Smooth muscle cell of trachea (primary cell): ENCODE measurements around the gene ABCA8. TPM values are rescaled to one million over a fixed set of nuclear protein-coding genes. Genes with fewer than 3 reads are reported as not detected.

Experiments used
- total RNA-seq: library from RNA; depleted of rRNA; stranded (reverse); fragments of >200 nt; gene quantifications from 2 replicates; pipeline ENCODE4 v1.2.1, GENCODE V29; 2014

The ABCA8 gene, protein sequence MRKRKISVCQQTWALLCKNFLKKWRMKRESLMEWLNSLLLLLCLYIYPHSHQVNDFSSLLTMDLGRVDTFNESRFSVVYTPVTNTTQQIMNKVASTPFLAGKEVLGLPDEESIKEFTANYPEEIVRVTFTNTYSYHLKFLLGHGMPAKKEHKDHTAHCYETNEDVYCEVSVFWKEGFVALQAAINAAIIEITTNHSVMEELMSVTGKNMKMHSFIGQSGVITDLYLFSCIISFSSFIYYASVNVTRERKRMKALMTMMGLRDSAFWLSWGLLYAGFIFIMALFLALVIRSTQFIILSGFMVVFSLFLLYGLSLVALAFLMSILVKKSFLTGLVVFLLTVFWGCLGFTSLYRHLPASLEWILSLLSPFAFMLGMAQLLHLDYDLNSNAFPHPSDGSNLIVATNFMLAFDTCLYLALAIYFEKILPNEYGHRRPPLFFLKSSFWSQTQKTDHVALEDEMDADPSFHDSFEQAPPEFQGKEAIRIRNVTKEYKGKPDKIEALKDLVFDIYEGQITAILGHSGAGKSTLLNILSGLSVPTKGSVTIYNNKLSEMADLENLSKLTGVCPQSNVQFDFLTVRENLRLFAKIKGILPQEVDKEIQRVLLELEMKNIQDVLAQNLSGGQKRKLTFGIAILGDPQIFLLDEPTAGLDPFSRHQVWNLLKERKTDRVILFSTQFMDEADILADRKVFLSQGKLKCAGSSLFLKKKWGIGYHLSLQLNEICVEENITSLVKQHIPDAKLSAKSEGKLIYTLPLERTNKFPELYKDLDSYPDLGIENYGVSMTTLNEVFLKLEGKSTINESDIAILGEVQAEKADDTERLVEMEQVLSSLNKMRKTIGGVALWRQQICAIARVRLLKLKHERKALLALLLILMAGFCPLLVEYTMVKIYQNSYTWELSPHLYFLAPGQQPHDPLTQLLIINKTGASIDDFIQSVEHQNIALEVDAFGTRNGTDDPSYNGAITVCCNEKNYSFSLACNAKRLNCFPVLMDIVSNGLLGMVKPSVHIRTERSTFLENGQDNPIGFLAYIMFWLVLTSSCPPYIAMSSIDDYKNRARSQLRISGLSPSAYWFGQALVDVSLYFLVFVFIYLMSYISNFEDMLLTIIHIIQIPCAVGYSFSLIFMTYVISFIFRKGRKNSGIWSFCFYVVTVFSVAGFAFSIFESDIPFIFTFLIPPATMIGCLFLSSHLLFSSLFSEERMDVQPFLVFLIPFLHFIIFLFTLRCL (N-terminal part only)
- total RNA-seq, result 85.1 and 88.7 TPM in 2 replicates

DNA sequence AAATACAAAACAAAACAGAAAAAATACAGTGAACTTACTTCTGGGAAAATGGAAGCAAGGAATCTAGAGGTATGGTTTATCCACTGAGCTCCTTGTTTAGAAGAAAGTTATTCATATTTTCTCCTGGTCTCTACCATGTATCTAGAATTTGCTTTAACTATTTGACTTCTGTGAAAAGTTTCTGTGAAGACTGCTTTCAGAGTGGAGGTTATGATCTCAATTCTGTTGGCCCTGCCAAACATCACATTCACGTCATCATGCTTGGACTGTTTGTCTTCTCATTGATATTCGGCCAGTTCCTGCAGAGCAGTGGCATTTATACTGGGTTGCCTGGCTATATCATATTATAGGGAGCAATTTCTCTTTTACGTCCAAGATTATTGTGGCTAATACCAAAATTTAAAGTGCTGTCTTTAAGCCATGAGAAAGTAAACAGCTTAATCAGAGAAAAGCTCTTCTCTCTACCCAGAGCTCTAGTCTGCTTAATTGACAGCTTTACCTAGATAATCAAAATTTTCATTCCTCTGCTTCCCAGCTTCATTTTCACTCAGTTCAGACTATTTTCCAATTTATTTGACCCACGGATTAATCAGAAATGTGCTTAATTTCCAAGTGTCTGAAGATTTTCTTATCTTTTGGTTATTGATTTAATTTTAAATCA lies at the start of gene ABCA8:
Gene ABCA8, minus strand, starts transcription at position 212 of the 661 bp plus-strand sequence. CDS start 13,358 bp downstream, outside the sequence.

Other genes starting within 250 kb of the ABCA8 start
- 18.7 and 23.3 TPM in 2 replicates for gene ABCA9, start 105.5 kb upstream of the ABCA8 start, total RNA-seq
- 21.3 and 37.1 TPM in 2 replicates for gene ABCA6, start 186.5 kb upstream of the ABCA8 start, total RNA-seq